K562 (cell line): ENCODE measurements around the gene MPRIP. TPM values are rescaled to one million over a fixed set of nuclear protein-coding genes. Genes with fewer than 3 reads are reported as not detected.

Source experiments
- ATAC-seq: fragments of 200-7000 bp; cut with Tn5 transposase; 3 replicates; pipeline ENCODE4 v1.9.1; 2020; ENCODE audit warnings: moderate library complexity
- BruUV-seq: library from RNA; stranded (reverse); fragments of 400-500 nt; replicated peaks from 2 replicates; lab custom pipeline; 2021; lab: Mats Ljungman, UMichigan
- CTCF ChIA-PET: fragments of 300-600 bp; formaldehyde crosslinking; extraction: SDS; loops from one replicate; lab custom pipeline; 2021; ENCODE audit warnings: low intra/inter-chr PET ratio; lab: Yijun Ruan, JAX
- POLR2A ChIA-PET: fragments of 300-600, 350-650 bp; sonication (Branson Sonifier 250); formaldehyde crosslinking; extraction: SDS; loops from one replicate; lab custom pipeline; 2021; ENCODE audit warnings: antibody characterized with exemption, inconsistent platforms; lab: Yijun Ruan, JAX
- DNase-seq, 4 experiments: peaks; one replicate each; pipeline versions ENCODE4 v3.0.0 to v3.0.0-alpha.2; 2011 to 2018; ENCODE audit warnings: low spot score in 3 of 4, mixed read lengths in 3 of 4; ENCODE audit errors: extremely low read depth in 1 of 4
- FAIRE-seq: peaks from 2 replicates; lab custom pipeline; 2011; peaks lifted over from hg19 to GRCh38; lab: Jason Lieb, UNC
- H2AFZ ChIP-seq: 2 replicates; pipeline ENCODE4 v1.6.0; 2011; ENCODE audit warnings: low read depth, low read length, control low read depth, inconsistent platforms
- H3K27ac ChIP-seq: fragments of 200-600 bp; 3 replicates; pipeline ENCODE4 v1.8.0; 2011; ENCODE audit warnings: low read depth, mild to moderate bottlenecking, control low read depth, inconsistent platforms, low read length, moderate library complexity, mixed read lengths; ENCODE audit errors: extremely low read depth
- H3K27me3 ChIP-seq, 2 experiments: fragments of 300-600 bp in 1 of 2; 2 replicates in 1 of 2; 3 replicates in 1 of 2; pipeline versions ENCODE4 v1.6.0 to v1.8.0; 2011; ENCODE audit warnings: inconsistent platforms in 2 of 2, low read length in 2 of 2, mild to moderate bottlenecking in 1 of 2, mixed read lengths in 1 of 2, moderate library complexity in 1 of 2; ENCODE audit not compliant: control insufficient read depth in 2 of 2, insufficient read depth in 2 of 2
- H3K36me3 ChIP-seq: fragments of 300-600 bp; 3 replicates; pipeline ENCODE4 v1.8.0; 2011; ENCODE audit warnings: mild to moderate bottlenecking, low read length, inconsistent platforms; ENCODE audit not compliant: control insufficient read depth, insufficient read depth
- H3K4me1 ChIP-seq, 2 experiments: fragments of 200-600 bp in 1 of 2; replicated peaks in 1 of 2; 2 replicates in 1 of 2; 3 replicates in 1 of 2; pipeline versions ENCODE4 v1.5.1 to v1.8.0; 2011; ENCODE audit warnings: inconsistent platforms in 2 of 2, low read length in 2 of 2, mild to moderate bottlenecking in 1 of 2, mixed read lengths in 1 of 2, moderate library complexity in 1 of 2; ENCODE audit not compliant: control insufficient read depth in 2 of 2, insufficient read depth in 2 of 2
- H3K4me2 ChIP-seq: 2 replicates; pipeline ENCODE4 v1.6.1; 2011; ENCODE audit warnings: low read length, control low read depth, inconsistent platforms, mixed read lengths; ENCODE audit not compliant: insufficient read depth
- H3K4me3 ChIP-seq: fragments of 200-600 bp; sonication (generic), shearing (Covaris generic); 2 replicates; pipeline ENCODE4 v1.5.1; 2016; ENCODE audit warnings: control low read depth, inconsistent platforms
- H3K79me2 ChIP-seq: fragments of 200-600 bp; 3 replicates; pipeline ENCODE4 v1.8.0; 2011; ENCODE audit warnings: low read length, inconsistent platforms; ENCODE audit not compliant: control insufficient read depth, insufficient read depth
- H3K9ac ChIP-seq, 2 experiments: 2 replicates each; pipeline versions ENCODE4 v1.6.0 to v1.6.1; 2011; ENCODE audit warnings: low read depth in 2 of 2, low read length in 2 of 2, control low read depth in 1 of 2, inconsistent platforms in 1 of 2, mild to moderate bottlenecking in 1 of 2, mixed read lengths in 1 of 2; ENCODE audit not compliant: insufficient read depth in 1 of 2
- H3K9me1 ChIP-seq: one replicate; pipeline ENCODE4 v1.6.0; 2011; ENCODE audit warnings: inconsistent platforms, mild to moderate bottlenecking, low read length, moderate library complexity; ENCODE audit not compliant: control insufficient read depth, insufficient read depth
- H3K9me3 ChIP-seq: replicated peaks from 2 replicates; pipeline ENCODE4 v1.5.1; 2011; ENCODE audit warnings: low read depth, low read length, inconsistent platforms; ENCODE audit not compliant: control insufficient read depth, insufficient read depth
- H4K20me1 ChIP-seq: replicated peaks from 2 replicates; pipeline ENCODE4 v1.6.1; 2011; ENCODE audit warnings: low read length, inconsistent platforms, mixed read lengths; ENCODE audit not compliant: control insufficient read depth, insufficient read depth
- CAMTA2 ChIP-seq: fragments of 250-450 bp; sonication (Bioruptor Pico); conservative IDR thresholded peaks from 2 replicates; pipeline ENCODE4 v1.5.1; 2022
- E2F1 ChIP-seq: sonication (generic); formaldehyde crosslinking; IDR thresholded peaks from 2 replicates; pipeline ENCODE4 v1.8.1; 2023; ENCODE audit warnings: mild to moderate bottlenecking, missing genetic modification reagents, moderate library complexity
- E4F1 ChIP-seq: fragments of 250-450 bp; sonication (Bioruptor Pico); IDR thresholded peaks from 2 replicates; pipeline ENCODE4 v1.5.0; 2021; ENCODE audit warnings: mild to moderate bottlenecking, borderline replicate concordance
- ELK3 ChIP-seq: fragments of 450-650 bp; formaldehyde crosslinking; IDR thresholded peaks from 2 replicates; pipeline ENCODE4 v1.4.0; 2020; ENCODE audit warnings: mild to moderate bottlenecking
- GABPA ChIP-seq: fragments of 200-800 bp; sonication (Bioruptor generic); conservative IDR thresholded peaks from 2 replicates; pipeline ENCODE4 v1.6.1; 2016; ENCODE audit warnings: low read depth, missing genetic modification characterization, missing compliant biosample characterization
- HCFC1 ChIP-seq: IDR thresholded peaks from 2 replicates; pipeline ENCODE4 v1.6.1; 2012; ENCODE audit warnings: low read depth, low read length, improper control_type of control experiment
- KLF16 ChIP-seq: IDR thresholded peaks from 2 replicates; pipeline ENCODE4 v1.6.1; 2016; ENCODE audit warnings: antibody characterized with exemption
- NR3C1 ChIP-seq: sonication (generic); formaldehyde crosslinking; IDR thresholded peaks from 2 replicates; pipeline ENCODE4 v1.8.1; 2022; ENCODE audit warnings: missing genetic modification reagents
- PRPF4 ChIP-seq: fragments of 200-400 bp; formaldehyde crosslinking; IDR thresholded peaks from one replicate; pipeline ENCODE4 v1.6.1; 2017; ENCODE audit warnings: low read length, low read depth, mild to moderate bottlenecking; ENCODE audit not compliant: insufficient read depth, poor library complexity, severe bottlenecking
- XRCC3 ChIP-seq: fragments of 450-650 bp; IDR thresholded peaks from 2 replicates; pipeline ENCODE4 v1.6.1; 2017; ENCODE audit warnings: mild to moderate bottlenecking, moderate library complexity
- XRCC4 ChIP-seq: IDR thresholded peaks from one replicate; pipeline ENCODE4 v1.6.1; 2011; ENCODE audit not compliant: insufficient read depth, insufficient read length; ENCODE audit errors: extremely low read depth
- ZBTB49 ChIP-seq: sonication (generic); formaldehyde crosslinking; IDR thresholded peaks from 2 replicates; pipeline ENCODE4 v1.8.0; 2022; ENCODE audit warnings: missing genetic modification reagents, mild to moderate bottlenecking, borderline replicate concordance
- ZNF449 ChIP-seq: fragments of 250-450 bp; sonication (Bioruptor Pico); IDR thresholded peaks from 2 replicates; pipeline ENCODE4 v1.8.0; 2022; ENCODE audit warnings: moderate library complexity, mild to moderate bottlenecking, inconsistent platforms
- ZNF75A ChIP-seq: fragments of 450-650 bp; formaldehyde crosslinking; IDR thresholded peaks from 2 replicates; pipeline ENCODE4 v1.4.0; 2020; ENCODE audit warnings: mild to moderate bottlenecking
- WGBS: fragments of 100-300 bp; shearing (Covaris generic); methylation state at CpG from one replicate; pipeline ENCODE4 v1.1.6; 2016; ENCODE audit warnings: low coverage, mixed read lengths; ENCODE audit not compliant: insufficient coverage; ENCODE audit errors: missing lambda C conversion rate; 5-methylcytosine and 5-hydroxymethylcytosine counted together
- in situ Hi-C: fragments of 300-500 bp; cut with MboI; formaldehyde crosslinking; loops from 4 replicates; pipeline ENCODE4 v1.15.0; 2018; ENCODE audit warnings: inconsistent platforms, mixed read lengths
- intact Hi-C: fragments of 100-400 bp; cut with micrococcal nuclease; formaldehyde crosslinking; loops from 2 replicates; pipeline ENCODE4 v1.14.2; 2022
- polyA plus RNA-seq, 8 experiments: library from polyadenylated mRNA; depleted of rRNA in 4 of 8; stranded (reverse) in 5 of 8; unstranded in 3 of 8; fragments of >200 nt; fragmentation: Nextera tagmentation in 2 of 8; fragmentation: Illumina TruSeq in 1 of 8; extraction: Ambion mirVana in 2 of 8; extraction: Trizol in 1 of 8; gene quantifications; 2 replicates each; pipeline versions ENCODE4 v1.2.1 to v1.2.3, GENCODE V29; 2011 to 2014; ENCODE audit warnings: inconsistent platforms in 1 of 8, missing spikeins in 1 of 8
- total RNA-seq, 7 experiments: library from RNA; depleted of rRNA in 6 of 7; stranded (reverse); fragments of >200 nt in 6 of 7; fragmentation: Illumina TruSeq in 2 of 7; extraction: Trizol in 2 of 7; gene quantifications; 2 replicates each; pipeline versions ENCODE4 v1.2.1 to v1.2.3, GENCODE V29; 2011 to 2021; ENCODE audit warnings: low replicate concordance in 1 of 7

MPRIP gene
- total and polyA plus RNA-seq, 9 of the 15 experiments (the other 6 are each of a cell fraction or from before 2014, with no cell fraction given), result 10.0 to 72.6 (median 30.1) TPM

- no peak overlapping the region for H3K4me3 ChIP-seq
- POLR2A ChIA-PET, result interaction anchor here (0.8 kb wide), 1 partner anchor 13 kb away, joined by 3 read pairs; no protein-coding TSS in a partner anchor
- H3K4me2 ChIP-seq, result no peak overlapping the region
- intact Hi-C loops (no loop called here), in situ Hi-C loops (no loop called here)
- no peak overlapping the region for H3K27ac ChIP-seq
- H3K36me3 ChIP-seq, result peaks cover 52% of the 10 kb centered on the region; the same call in 2 of the 3 replicates
- WGBS, result 90% methylated on average over 4 of the region's 4 CpGs
- H3K9me1 ChIP-seq, result peaks cover 1% of the 10 kb centered on the region
- no peak overlapping the region for H2AFZ ChIP-seq
- H3K9me3 ChIP-seq, result no peaks in the 10 kb centered on the region
- H3K79me2 ChIP-seq, result no peaks in the 10 kb centered on the region
- H3K9ac ChIP-seq, result no peak overlapping the region
- BruUV-seq, result no TSS peak
- ATAC-seq (no peak), FAIRE-seq (no peak), DNase-seq (no peak)
- CTCF ChIA-PET, result no interaction called here
- no peaks in the 10 kb centered on the region for H3K27me3 ChIP-seq
- no peaks in the 10 kb centered on the region; a peak in 1 of 5 replicates for H3K4me1 ChIP-seq
- TF ChIP-seq E4F1 (CRISPR knock-in tag) (no peak), ZNF449 (CRISPR knock-in tag) (no peak), PRPF4 (no peak), ZNF75A (CRISPR knock-in tag) (no peak), E2F1 (CRISPR knock-in tag) (no peak), GABPA (tag) (no peak), XRCC3 (no peak), CAMTA2 (no peak), ELK3 (no peak), HCFC1 (no peak), KLF16 (no peak), NR3C1 (CRISPR knock-in tag) (no peak), XRCC4 (no peak), ZBTB49 (CRISPR knock-in tag) (no peak)
- no peaks in the 10 kb centered on the region for H4K20me1 ChIP-seq
These were observed 117.3 kb downstream of the MPRIP start for GRCh38 chr17:17159571-17159970.
